Ishikawa (cell line): ENCODE results near the gene TMEM132D.

Source experiments
- CEBPB ChIP-seq: IDR thresholded peaks from 2 replicates; pipeline ENCODE4 v1.6.1; 2012
- CREB1 ChIP-seq: IDR thresholded peaks from 2 replicates; pipeline ENCODE4 v1.6.1; 2012; ENCODE audit warnings: low read depth
- EGR1 ChIP-seq: IDR thresholded peaks from 2 replicates; pipeline ENCODE4 v1.6.1; 2012
- EP300 ChIP-seq: IDR thresholded peaks from 2 replicates; pipeline ENCODE4 v1.6.1; 2012; ENCODE audit warnings: borderline replicate concordance
- FOXM1 ChIP-seq: IDR thresholded peaks from 2 replicates; pipeline ENCODE4 v1.6.1; 2012; ENCODE audit warnings: low read depth, borderline replicate concordance
- MAX ChIP-seq: IDR thresholded peaks from 2 replicates; pipeline ENCODE4 v1.6.1; 2012
- NFIC ChIP-seq: IDR thresholded peaks from 2 replicates; pipeline ENCODE4 v1.6.1; 2012
- RAD21 ChIP-seq: IDR thresholded peaks from 2 replicates; pipeline ENCODE4 v1.6.1; 2012; ENCODE audit warnings: low read depth
- REST ChIP-seq: IDR thresholded peaks from 2 replicates; pipeline ENCODE4 v1.6.1; 2012; ENCODE audit warnings: low read depth, mild to moderate bottlenecking
- TAF1 ChIP-seq: IDR thresholded peaks from 2 replicates; pipeline ENCODE4 v1.6.1; 2012; ENCODE audit warnings: low read depth, mild to moderate bottlenecking
- TCF12 ChIP-seq: IDR thresholded peaks from 2 replicates; pipeline ENCODE4 v1.6.1; 2012; ENCODE audit warnings: low read depth
- TEAD4 ChIP-seq: IDR thresholded peaks from 2 replicates; pipeline ENCODE4 v1.6.1; 2012
- USF1 ChIP-seq: IDR thresholded peaks from 2 replicates; pipeline ENCODE4 v1.6.1; 2012
- YY1 ChIP-seq: IDR thresholded peaks from 2 replicates; pipeline ENCODE4 v1.6.1; 2012; ENCODE audit warnings: low read depth
- ZBTB7A ChIP-seq: IDR thresholded peaks from 2 replicates; pipeline ENCODE4 v1.6.1; 2012; ENCODE audit warnings: low read depth

The TMEM132D gene

GRCh38 chr12:129700036-129700435 lies 203.8 kb downstream of the TMEM132D start:
- TF ChIP-seq EP300 (no peak), RAD21 (no peak), USF1 (no peak), TEAD4 (no peak), ZBTB7A (no peak), TCF12 (no peak), TAF1 (no peak), CEBPB (no peak), CREB1 (no peak)

- TF ChIP-seq NFIC: no peak
- no peak for TF ChIP-seq FOXM1
- TF ChIP-seq TCF12: no peak
- TF ChIP-seq TEAD4: no peak
Observed at GRCh38 chr12:129696926-129697325, 206.9 kb downstream of the TMEM132D start.

GRCh38 chr12:129696405-129696804 lies 207.4 kb downstream of the TMEM132D start:
- TF ChIP-seq CEBPB: no peak
- TF ChIP-seq CREB1: no peak
- no peak for TF ChIP-seq ZBTB7A
- no peak for TF ChIP-seq TCF12
- TF ChIP-seq RAD21: no peak
- TF ChIP-seq NFIC: no peak
- TF ChIP-seq USF1: no peak
- TF ChIP-seq EGR1: no peak
- TF ChIP-seq EP300: no peak

- TF ChIP-seq MAX (no peak), CREB1 (no peak)
Observed at GRCh38 chr12:129693731-129694130, 210.1 kb downstream of the TMEM132D start.

GRCh38 chr12:129687731-129688130 lies 216.1 kb downstream of the TMEM132D start:
- TF ChIP-seq TEAD4 (no peak), USF1 (no peak), TAF1 (no peak), EGR1 (no peak), RAD21 (no peak), CEBPB (no peak), EP300 (no peak), FOXM1 (no peak), NFIC (no peak), YY1 (no peak), MAX (no peak), ZBTB7A (no peak), CREB1 (no peak), TCF12 (no peak)

GRCh38 chr12:129681830-129682229 lies 222.0 kb downstream of the TMEM132D start:
- TF ChIP-seq REST: no peak
- TF ChIP-seq NFIC: no peak
- no peak for TF ChIP-seq EGR1
- TF ChIP-seq EP300: no peak
- TF ChIP-seq TAF1: no peak
- no peak for TF ChIP-seq YY1

- no peak for TF ChIP-seq EP300
Observed at GRCh38 chr12:129681151-129681550, 222.7 kb downstream of the TMEM132D start.

GRCh38 chr12:129676411-129676810 lies 227.4 kb downstream of the TMEM132D start:
- TF ChIP-seq ZBTB7A (no peak), EP300 (no peak), CREB1 (no peak), TAF1 (no peak), NFIC (no peak), CEBPB (no peak), EGR1 (no peak), YY1 (no peak), FOXM1 (no peak), TEAD4 (no peak), MAX (no peak), USF1 (no peak), REST (no peak), TCF12 (no peak)
